Astrocyte of the spinal cord (primary cell): ENCODE results near the gene RNF10.
"Not testable (repeated sequence)": the region's sequence is repeated elsewhere in the genome, so short reads cannot be mapped to it uniquely, and the experiment has no call there.

Experiments used
- DNase-seq: peaks from one replicate; pipeline ENCODE4 v3.0.0; 2011; ENCODE audit warnings: low read depth, low spot score
- H3K4me3 ChIP-seq: 2 replicates; pipeline ENCODE4 v1.5.1; 2011; ENCODE audit warnings: low read depth, mild to moderate bottlenecking, low read length, moderate library complexity
- CTCF ChIP-seq: IDR thresholded peaks from 2 replicates; pipeline ENCODE4 v1.5.1; 2012; ENCODE audit warnings: low read depth, mild to moderate bottlenecking, low read length, inconsistent platforms
- in situ Hi-C: cut with HindIII; loops from 2 replicates; pipeline ENCODE4 v1.10.0; 2017; ENCODE audit warnings: low sequenced_read_pairs

Gene RNF10

DNA sequence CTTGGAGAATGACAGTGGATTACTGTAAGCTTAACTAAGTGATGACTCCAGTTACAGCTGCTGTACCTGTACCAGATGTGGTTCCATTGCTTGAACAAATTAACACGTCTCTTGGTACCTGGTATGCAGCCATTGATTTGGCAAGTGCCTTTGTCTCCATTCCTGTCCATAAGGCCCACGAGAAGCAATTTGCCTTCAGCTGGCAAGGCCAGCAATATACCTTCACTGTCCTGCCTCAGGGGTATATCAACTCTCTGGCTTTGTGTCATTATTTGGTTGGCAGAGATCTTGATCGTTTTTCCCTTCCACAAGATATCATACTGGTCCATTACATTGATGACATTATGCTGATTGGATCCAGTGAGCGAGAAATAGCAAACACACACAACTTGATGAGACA is 76.4 kb downstream of the RNF10 start:
- DNase-seq = no peak
- no peak overlapping the region for H3K4me3 ChIP-seq
- in situ Hi-C loops = no loop called here
- TF ChIP-seq CTCF = no peak

GRCh38 chr12:120611534-120611933 is 77.4 kb downstream of the RNF10 start:
- DNase-seq, H3K4me3 ChIP-seq, in situ Hi-C loops: not testable (repeated sequence)

DNA sequence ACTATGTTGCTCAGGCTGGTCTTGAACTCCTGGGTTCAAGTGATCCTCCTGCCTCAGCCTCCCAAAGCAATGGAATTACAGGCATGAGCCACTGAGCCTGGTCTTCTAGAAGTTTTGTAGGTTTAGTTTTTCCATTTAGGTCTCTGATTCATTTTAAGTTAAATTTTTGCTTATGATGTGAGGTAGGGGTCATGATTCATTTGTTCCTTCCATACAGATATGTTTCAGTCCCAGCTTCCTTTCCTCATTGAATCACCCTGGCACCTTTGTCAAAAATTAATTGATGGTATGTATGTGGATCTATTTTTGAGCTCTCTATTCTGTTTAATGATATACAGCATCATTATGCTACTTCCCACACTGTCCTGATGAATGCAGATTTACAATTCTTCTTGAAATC is 80.7 kb downstream of the RNF10 start:
- no peak for TF ChIP-seq CTCF
- in situ Hi-C loops = no loop called here
- DNase-seq = no peak
- no peak overlapping the region for H3K4me3 ChIP-seq

- in situ Hi-C loops = not testable (repeated sequence)
Measured at GRCh38 chr12:120617193-120617592, 83.0 kb downstream of the RNF10 start.

GRCh38 chr12:120617767-120618166 is 83.6 kb downstream of the RNF10 start:
- H3K4me3 ChIP-seq, in situ Hi-C loops, DNase-seq: not testable (repeated sequence)

More at GRCh38 chr12:120617193-120617592, 83.0 kb downstream of the RNF10 start:
- not testable (repeated sequence) for DNase-seq, H3K4me3 ChIP-seq

DNA sequence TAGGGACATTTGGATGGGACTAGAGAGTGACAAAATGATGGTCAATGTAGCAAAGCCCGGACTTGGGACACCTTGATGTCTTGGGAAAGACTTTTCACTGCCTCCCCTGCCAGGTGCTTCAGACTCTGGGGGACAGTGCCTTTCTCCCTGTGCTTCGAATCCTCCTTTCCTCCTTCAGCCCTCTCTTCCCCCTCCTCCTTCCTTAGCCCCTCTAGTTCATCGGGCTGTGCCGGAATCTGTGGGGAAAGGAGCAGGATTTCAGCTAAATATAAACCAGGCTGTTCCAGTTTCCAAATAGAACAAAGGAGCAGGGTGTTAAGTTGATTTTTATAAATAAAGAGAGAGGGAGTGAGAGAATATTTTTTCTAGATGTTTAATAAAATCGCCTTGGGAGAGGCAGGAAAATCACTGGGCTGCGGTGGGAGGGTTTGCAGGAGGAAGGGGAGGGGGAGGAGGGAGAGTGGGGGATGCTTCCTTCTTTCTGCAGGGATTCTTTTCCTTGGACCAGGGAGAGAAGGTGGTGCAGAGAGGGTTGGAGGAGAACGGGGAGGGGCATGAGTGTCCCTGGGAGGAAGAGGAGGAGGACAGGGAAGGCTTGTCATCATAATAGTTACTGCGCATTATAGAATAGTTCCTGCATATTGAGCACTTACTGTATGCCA is 84.9 kb downstream of the RNF10 start:
- no peak overlapping the region for H3K4me3 ChIP-seq
- no peak for TF ChIP-seq CTCF
- no peak for DNase-seq
- in situ Hi-C loops = no loop called here

- no peak for DNase-seq
- no peak for TF ChIP-seq CTCF
- no peak overlapping the region for H3K4me3 ChIP-seq
- in situ Hi-C loops = no loop called here
Measured at GRCh38 chr12:120620624-120621023, 86.5 kb downstream of the RNF10 start.

- no peak for DNase-seq
- in situ Hi-C loops = no loop called here
- no peak for TF ChIP-seq CTCF
- H3K4me3 ChIP-seq = no peak overlapping the region
Measured at GRCh38 chr12:120625557-120626419, 91.6 kb downstream of the RNF10 start.
